Testis (tissue), 3 donors: ENCODE measurements around the gene PTPRN2. TPM values are rescaled to one million over a fixed set of nuclear protein-coding genes. Genes with fewer than 3 reads are reported as not detected.
A peak's percentile ranks its signal among the peaks of the same experiment; 100 is the strongest.

Experiments used
- DNase-seq: peaks from one replicate; pipeline ENCODE4 v3.0.0-alpha.2; 2019
- H3K27ac ChIP-seq, 2 donors: fragments of 200-600 bp; sonication (generic); one replicate each; pipeline ENCODE4 v1.5.1; 2019
- H3K27me3 ChIP-seq: fragments of 200-600 bp; sonication (generic); one replicate; pipeline ENCODE4 v1.5.1; 2019
- H3K36me3 ChIP-seq: fragments of 200-600 bp; sonication (generic); one replicate; pipeline ENCODE4 v1.5.1; 2017; ENCODE audit warnings: low read depth; ENCODE audit errors: missing control alignments
- H3K4me1 ChIP-seq: fragments of 200-600 bp; sonication (generic); one replicate; pipeline ENCODE4 v1.5.1; 2019
- H3K4me3 ChIP-seq, 2 donors: fragments of 200-600 bp; sonication (generic); one replicate each; pipeline ENCODE4 v1.5.1; 2017 to 2019
- H3K9me3 ChIP-seq: fragments of 200-600 bp; sonication (generic); one replicate; pipeline ENCODE4 v1.5.1; 2017
- CTCF ChIP-seq, 3 experiments: fragments of 450-650 bp in 2 of 3; fragments of 200-600 bp in 1 of 3; sonication (generic) in 1 of 3; IDR thresholded peaks; one replicate each; pipeline ENCODE4 v1.5.1; 2016 to 2019; ENCODE audit warnings: antibody characterized with exemption in 3 of 3, mild to moderate bottlenecking in 2 of 3, moderate library complexity in 1 of 3
- POLR2A ChIP-seq: fragments of 450-650 bp; IDR thresholded peaks from one replicate; pipeline ENCODE4 v1.6.1; 2017; ENCODE audit warnings: antibody characterized with exemption, mild to moderate bottlenecking, moderate library complexity
- WGBS, 2 donors: methylation state at CpG; one replicate each; pipeline ENCODE4 v1.1.5; 2018; 5-methylcytosine and 5-hydroxymethylcytosine counted together
- intact Hi-C: fragments of 100-400 bp; cut with DNase I; formaldehyde crosslinking; loops from one replicate; pipeline ENCODE4 v1.15.1; 2023; ENCODE audit warnings: low total_unique reads
- polyA plus RNA-seq: library from polyadenylated mRNA; stranded (reverse); fragments of 350-450 nt; fragmentation: Illumina TruSeq; extraction: RNeasy Lipid Tissue Mini Kit (QIAGEN cat#74804); gene quantifications from one replicate; pipeline ENCODE4 v1.2.3, GENCODE V29; 2014; ENCODE audit warnings: low read depth, low replicate concordance; ENCODE audit not compliant: insufficient read depth
- total RNA-seq, 2 donors: library from RNA; depleted of rRNA; stranded (reverse); fragments of >200 nt; gene quantifications; one replicate each; pipeline ENCODE4 v1.2.3, GENCODE V29; 2016

Gene PTPRN2
- total and polyA plus RNA-seq, 3 donors from 2014 or later = 9.3 to 10.8 (median 9.8) TPM

- H3K9me3 ChIP-seq = no peaks in the 10 kb centered on the region
- intact Hi-C loops = no loop called here
- no peaks in the 10 kb centered on the region for H3K36me3 ChIP-seq
- no peaks in the 10 kb centered on the region for H3K4me1 ChIP-seq
- WGBS, 2 donors = 83 to 85% methylated on average over 16 to 27 of the region's 27 CpGs
- H3K27me3 ChIP-seq = no peaks in the 10 kb centered on the region
- no peak for TF ChIP-seq CTCF (IDR thresholded peaks at IDR 0.05)
- DNase-seq = peak; percentile 3
- no peak overlapping the region for H3K4me3 ChIP-seq
- H3K27ac ChIP-seq = no peak overlapping the region
Measured at GRCh38 chr7:157499121-157499834, 1088.3 kb downstream of the PTPRN2 start.

GRCh38 chr7:157498657-157499056, 1089.0 kb downstream of the PTPRN2 start:
- Histone ChIP-seq H3K36me3 (no peaks in the 10 kb centered on the region), H3K4me1 (no peaks in the 10 kb centered on the region), H3K27ac (no peak overlapping the region), H3K9me3 (no peaks in the 10 kb centered on the region), H3K27me3 (no peaks in the 10 kb centered on the region), H3K4me3 (no peak overlapping the region)
- TF ChIP-seq CTCF (IDR thresholded peaks at IDR 0.05) = no peak
- no peak for TF ChIP-seq POLR2A
- 66 to 67% methylated on average over 12 of the region's 12 CpGs for WGBS, 2 donors
- intact Hi-C loops = no loop called here
- DNase-seq = no peak

GRCh38 chr7:157497744-157498651, 1089.6 kb downstream of the PTPRN2 start:
- Histone ChIP-seq H3K4me1 (no peaks in the 10 kb centered on the region), H3K27me3 (no peaks in the 10 kb centered on the region), H3K27ac (no peak overlapping the region), H3K36me3 (no peaks in the 10 kb centered on the region), H3K4me3 (no peak overlapping the region), H3K9me3 (no peaks in the 10 kb centered on the region)
- intact Hi-C loops = no loop called here
- DNase-seq = no peak
- TF ChIP-seq POLR2A = no peak
- no peak for TF ChIP-seq CTCF (IDR thresholded peaks at IDR 0.05)
- 79 to 80% methylated on average over 27 to 33 of the region's 33 CpGs for WGBS, 2 donors

- H3K4me3 ChIP-seq = no peak overlapping the region
- no peak for DNase-seq
- H3K36me3 ChIP-seq = no peaks in the 10 kb centered on the region
- H3K4me1 ChIP-seq = no peaks in the 10 kb centered on the region
- no peaks in the 10 kb centered on the region for H3K27me3 ChIP-seq
- intact Hi-C loops = no loop called here
- WGBS, 2 donors = 91 to 96% methylated on average over 8 of the region's 8 CpGs
- no peaks in the 10 kb centered on the region for H3K9me3 ChIP-seq
- TF ChIP-seq POLR2A (no peak), CTCF (IDR thresholded peaks at IDR 0.05) (no peak)
- no peak overlapping the region for H3K27ac ChIP-seq
Measured at GRCh38 chr7:157497367-157497743, 1090.3 kb downstream of the PTPRN2 start.
